DMS 273 (cell line): ENCODE measurements around the gene NTRK2.

Experiments used
- DNase-seq: peaks from one replicate; lab custom pipeline; 2025; ENCODE audit not compliant: unreplicated experiment; lab: John Stamatoyannopoulos, UW

The NTRK2 gene

DNA sequence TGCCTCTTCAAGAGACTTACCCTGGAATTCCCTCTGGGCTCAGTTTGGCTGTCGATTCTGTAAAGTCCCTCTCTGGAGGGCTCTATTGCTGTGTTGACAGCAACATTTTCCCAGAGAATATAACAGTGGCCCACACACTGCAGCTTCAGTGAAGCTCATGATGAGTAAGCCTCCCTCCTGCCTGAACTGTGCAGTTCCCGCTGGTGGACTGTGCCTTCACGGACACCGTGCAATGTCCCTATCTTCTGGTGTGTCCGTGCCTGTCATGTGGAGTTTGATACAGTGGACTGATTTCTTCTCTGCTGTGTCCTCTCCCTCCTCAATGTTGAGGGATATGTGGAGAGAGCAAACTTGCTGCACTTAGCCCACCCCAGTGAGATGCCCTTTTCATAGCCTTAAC, 109.0 kb downstream of the NTRK2 start:
- DNase-seq, result no peak

DNA sequence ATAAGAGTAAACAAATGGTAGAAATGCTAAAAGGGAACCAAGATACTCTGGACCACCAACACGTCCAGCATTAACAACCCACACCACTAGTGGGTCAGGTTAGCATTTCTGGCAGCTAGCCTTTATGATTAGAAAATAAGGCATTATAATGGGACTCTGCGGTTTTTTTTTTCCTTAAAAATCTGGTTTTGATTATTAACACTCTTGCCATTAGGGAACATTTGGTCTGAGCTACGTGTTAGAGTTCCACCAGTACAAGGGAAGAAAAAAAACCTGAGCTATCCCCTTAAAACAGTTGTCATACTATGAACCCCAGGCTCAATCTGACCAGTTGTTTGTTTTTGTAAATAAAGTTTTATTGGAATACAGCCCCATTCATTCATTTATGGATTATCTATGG, 110.4 kb downstream of the NTRK2 start:
- no peak for DNase-seq

DNA sequence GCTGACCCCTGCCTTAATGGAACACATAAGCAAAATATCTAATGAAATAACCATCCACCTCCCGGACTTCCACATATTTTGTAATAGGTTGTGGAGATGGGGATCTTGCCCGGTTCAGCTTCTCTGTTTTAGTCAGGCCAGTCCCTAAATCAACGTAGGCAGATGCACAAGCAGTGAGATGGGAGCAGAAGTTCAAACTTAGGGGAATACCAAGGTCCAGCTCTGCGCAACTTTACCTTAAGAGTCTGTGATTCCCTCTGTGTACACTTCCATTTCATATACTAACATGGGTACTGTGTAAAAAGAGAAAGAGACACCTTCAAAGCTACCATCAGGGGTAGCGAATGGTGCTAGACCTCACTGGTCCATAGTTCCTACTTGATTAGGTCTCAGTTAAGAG, 110.9 kb downstream of the NTRK2 start:
- no peak for DNase-seq

DNA sequence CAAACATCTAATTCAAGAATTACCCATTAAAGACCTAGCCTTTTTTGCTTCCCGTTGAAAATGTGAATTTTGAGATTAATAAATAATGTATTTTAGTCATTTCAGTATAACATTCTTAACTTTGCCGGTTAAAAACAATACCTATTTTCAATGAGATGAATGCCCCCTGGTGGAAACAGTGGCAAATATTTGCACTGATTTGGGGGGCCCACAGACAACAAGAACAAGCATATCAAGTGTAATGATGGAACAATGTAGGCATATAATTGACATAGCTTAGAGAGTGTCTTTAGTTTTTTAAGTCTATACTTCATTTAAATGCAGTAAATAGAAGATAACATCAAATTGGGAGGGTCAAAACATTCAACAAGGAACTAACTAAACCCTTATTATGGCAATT, 111.9 kb downstream of the NTRK2 start:
- DNase-seq, result peak; percentile 45

DNA sequence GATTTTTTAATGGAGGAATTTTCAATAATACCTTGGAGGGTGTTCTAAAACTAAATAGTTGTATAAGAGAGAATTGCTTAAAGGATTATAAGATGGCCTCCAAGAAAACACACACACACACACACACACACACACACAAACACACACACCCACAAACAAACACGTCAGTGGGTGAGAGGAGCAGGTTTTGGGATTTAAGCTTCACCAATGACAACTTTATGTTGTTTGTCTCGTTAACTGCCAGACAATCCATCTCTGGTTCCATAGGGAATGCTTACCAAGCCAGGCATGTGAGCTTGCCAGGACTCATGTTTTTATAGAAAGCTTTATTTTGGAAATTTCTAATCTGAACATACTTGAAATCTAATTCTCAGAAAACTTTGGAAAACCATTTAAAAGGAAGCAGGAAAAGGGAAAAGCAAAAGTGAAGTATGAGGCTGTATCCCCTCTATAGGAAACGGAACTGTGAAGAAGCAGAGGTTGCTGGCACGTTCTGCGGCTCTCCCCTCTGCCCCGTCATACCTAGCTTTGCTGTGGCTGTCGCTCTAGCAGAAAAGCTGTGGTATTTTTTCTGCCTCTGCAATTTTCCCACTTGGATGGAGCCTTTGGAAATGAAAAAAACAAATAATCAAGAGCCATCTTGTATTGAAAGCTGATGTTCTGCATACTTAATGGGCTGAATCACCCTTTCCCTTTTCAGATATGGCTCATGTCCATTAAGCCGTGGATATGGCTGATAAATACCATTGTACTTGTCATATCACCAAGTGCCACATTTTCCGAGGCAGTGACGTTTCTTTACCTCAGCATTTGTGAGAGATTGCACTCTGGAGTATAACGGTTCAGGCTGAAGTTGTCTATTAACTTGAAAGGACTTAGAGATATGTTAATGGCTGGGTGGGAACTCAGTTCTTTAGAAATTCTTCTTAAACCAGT, 112.7 kb downstream of the NTRK2 start:
- DNase-seq, result no peak

DNA sequence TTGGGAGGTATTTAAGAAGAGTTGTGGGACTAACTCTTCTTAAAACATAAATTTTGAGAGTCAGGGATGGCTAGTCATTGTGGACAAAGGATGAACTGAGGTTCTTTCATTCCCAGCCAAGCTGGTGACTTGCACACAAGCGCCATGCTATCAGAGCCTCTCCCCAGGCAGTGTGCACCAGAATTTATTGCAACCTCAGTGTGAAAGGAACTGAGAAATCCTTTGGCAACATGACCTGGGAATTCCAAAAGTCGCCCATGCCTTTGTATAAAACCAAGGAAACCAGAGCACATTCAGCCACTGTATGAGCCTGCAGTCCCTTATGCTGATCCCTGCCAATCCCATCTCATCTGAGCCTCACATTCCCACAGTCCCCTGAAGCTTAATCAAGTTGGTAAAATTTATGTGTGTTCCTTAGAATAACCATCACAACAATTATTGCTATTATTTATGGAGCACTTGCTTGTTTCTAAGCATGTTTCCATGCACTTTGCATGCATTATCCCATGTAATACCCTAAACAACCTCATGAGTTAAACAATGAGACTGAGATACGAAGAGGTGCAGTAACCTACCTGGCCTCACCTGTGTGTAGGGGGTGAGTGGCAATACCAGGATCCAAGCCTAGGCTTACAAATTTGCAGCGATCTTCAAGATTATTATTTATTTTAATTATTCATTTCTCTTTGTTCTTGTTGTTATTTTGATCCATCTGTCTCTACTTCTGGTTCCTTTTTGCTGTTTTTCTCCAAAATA, 116.4 kb downstream of the NTRK2 start:
- DNase-seq, result no peak

DNA sequence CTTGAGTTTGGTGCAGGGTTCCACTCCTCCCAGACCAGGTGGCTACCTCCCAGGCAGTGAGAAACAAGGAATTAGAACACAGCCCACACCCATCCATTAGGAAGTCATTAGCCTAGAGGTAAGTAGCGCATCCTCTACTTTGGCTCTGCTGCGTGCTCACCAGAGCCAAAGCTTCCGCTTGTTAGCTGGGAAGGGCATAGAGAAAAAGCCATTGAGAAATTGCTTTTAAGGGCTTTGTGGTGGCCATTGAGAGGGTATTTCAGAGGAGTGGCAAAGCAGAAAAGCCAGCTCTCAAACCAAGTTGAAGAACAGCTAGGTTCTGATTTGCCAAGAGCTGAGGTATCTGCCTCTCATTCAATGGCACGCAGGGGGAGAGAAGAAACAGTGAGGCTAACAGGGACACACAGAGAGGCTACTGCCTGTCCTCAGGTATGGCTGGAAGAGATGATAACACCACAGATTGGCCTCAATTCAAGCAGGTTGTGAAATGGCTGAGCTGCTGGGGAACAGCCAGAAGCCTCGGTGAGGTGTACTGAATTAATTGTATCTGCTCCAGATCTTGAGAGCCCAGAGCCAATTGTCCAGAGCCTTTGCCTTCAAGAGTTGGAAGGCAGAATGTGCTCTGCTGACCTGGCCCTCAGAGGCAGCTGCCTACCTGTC, 119.4 kb downstream of the NTRK2 start:
- no peak for DNase-seq

DNA sequence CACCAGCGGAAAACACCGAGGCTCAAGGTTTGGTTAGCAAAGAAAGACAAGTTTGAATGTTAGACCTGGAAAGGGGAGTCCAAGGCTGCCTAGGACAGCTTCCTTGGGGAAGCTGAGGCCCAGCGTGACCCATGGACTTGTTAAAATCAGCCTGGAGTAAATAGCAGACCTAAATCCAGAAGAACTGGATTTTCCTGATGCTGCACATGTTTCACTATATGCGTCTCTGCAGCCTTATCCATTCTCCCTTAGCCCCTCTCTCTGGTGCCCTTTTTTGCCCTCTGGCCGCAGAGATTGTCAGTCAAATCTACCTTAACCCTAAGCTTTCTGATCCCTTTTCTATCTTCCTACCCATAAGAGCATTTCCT, 119.9 kb downstream of the NTRK2 start:
- no peak for DNase-seq

DNA sequence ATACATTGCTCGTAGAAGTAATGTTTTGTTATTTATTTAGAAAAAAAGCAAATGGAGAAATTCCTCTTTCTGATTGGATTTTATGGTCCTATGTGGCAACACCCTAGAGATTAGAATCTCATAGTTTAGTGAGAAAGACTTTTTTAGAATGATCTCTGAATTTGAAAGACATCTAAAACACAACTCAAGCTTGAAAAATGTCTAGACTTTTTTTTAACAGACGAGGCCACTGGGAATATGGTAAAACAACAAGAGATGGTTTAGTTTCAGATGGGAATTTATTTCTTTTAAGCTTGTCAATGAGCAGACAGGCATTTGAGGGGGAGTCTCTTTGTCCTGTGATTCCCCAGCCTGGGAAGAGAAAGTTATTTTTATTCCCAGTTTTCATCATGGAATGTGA, 122.1 kb downstream of the NTRK2 start:
- DNase-seq, result no peak

DNA sequence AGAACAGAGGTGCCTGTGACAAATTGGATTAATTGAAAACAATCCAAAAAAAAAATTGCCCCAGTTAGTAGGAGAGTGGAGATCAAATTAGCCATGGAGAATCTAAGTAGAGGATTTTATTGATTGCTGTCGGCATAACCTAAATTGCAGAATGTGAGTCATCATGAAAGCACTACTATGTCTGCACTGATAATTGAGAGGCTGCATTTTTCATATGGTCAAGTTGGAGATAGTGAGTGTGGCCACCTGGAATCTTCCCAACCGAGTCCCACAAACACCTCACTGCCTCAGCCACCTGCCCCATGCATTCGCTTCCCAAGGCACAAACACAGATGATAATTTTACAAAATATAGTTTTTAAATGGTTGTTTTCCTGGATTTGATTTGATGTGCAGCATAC, 123.7 kb downstream of the NTRK2 start:
- DNase-seq, result no peak

DNA sequence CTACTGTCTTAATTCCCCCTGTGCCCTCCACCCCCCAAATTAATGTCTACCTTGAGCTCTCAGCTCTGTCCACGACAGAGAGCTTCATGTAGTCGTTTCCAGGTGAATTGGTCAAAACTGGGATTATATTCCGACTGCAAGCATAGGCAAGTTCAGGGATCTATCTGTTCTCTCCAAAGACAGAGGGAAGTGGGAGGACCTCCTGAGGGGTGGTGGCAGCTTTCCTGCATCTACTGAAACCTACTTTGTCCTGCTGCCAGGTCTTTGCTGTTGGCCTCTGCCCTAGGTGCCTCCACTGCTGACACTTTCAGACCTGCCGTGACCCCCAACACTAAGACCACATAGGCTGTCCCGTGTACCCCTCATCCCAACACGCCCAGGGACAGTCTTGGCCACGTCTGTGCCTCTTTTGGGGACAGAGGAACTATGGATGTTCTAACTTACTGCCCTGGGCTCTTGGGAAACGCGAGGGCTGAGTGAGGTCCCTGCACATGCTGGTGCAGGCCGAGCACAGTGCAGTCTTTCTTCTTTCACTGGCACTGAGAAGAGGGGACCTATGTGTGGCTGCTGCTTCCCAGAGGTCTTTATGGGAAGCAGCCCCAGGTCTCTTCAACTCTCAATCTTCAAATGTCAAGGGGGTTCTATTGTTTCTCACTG, 125.6 kb downstream of the NTRK2 start:
- DNase-seq, result no peak

DNA sequence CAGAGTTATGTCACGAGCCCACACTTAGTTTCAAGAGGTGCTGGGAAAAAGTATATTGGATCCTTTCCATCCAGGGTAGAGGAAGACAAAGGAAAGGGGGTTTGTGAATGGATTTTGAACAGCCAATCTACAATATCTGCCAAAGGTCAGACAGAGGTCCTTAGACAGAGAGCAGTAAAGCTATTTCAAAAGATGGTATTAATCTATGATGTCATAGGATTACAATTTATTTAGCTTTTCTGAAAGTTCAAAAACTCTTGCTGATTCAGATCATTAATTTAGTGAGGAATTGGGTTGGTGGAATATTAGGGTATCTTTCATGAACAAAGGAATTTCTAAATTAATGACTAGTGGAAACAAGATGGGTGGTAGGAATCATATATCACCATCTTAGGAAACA, 126.9 kb downstream of the NTRK2 start:
- DNase-seq, result no peak

DNA sequence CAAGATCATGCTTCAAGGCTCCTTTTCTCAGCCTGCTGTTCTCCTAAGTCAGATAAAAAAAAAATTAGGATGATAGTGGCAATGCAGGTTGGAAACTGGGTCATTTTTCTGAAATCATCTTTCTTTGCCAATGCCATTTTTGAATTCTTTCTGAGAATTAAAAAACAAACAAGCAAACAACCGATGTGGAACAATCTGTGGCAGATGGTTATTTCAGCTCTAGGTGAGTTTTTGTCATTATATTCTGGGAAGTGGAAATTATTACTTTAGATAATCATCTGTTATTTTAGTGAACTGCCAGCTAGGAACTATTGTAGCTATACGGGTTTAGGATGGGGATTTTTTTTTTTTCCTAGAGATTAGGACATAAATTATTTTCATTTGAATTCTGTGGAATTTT, 129.7 kb downstream of the NTRK2 start:
- no peak for DNase-seq

DNA sequence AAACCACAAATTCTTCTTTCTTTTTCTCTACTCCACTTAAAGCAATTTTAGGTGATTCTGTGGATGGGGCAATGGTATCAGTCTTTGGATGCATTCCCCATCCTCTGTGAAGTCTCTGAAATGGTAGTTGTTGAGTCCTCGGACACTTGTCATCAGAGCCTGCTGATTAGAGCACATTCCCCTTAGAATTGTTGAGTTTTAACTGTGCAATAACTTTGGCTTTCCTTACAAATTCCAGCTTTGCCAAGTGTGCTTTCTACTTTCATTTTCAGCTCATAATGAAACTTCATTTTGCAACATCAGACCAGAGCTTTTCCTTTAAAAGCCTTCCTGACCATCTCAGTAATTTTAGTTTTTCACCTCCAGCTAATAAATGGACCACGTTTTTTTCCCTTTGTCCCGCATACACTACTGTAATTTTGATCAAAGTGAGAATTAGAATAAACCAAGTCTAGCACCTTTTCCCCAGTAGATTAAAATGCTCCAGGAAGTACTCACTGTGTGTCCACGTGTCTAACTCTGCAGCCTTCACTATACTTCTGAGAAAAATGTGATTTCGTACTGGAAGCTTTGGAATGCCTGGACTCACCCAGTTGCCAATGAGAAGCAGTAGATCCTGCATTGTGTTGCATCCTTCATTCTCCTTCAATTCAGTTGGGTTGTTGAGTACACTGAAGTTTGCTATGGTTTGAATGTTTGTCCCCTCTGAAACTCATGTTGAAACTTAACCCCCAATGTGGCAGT, 135.6 kb downstream of the NTRK2 start:
- no peak for DNase-seq

DNA sequence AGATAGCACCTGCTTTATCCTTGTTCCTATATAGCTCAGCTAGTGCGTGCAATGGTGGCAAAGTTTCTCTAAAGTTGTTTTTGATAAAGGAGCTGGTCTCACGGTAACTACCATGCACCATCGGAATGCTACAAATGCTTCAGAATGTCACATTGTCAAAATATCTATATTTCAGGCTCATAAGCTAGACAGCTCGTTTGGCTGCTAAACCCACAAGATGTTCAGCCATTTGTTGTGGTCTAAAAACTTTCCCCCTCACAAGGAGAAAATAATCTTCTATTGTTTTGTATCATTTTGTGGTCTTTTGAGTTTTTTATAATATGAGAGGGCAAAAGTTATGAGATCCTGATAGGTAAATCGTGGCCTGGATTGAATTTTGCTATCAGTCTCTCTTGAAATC, 137.9 kb downstream of the NTRK2 start:
- no peak for DNase-seq

DNA sequence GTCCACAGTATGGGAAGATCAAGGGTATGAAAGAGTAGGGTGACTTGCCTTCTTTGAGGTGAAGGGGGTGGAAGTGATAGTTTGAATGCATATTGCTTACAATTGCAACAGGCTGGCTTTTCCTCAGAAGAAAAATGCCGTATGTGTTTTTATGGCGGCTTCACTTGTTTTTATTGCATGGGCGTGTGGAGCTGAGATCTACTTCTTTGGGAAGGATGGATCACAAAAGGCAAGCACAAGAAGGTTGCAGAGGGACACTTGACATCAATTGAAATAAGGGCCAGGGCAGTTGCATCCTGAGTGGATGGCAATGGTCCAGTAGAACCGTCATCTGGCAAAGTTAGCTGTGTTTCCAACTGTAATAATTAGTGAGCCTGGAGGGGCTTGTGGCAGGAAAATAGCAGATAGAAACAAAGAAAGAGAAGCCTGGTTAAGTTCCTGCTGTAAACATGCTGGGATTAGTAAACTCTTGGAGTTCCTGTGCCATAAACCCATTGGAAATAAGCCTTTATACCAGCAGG, 138.4 kb downstream of the NTRK2 start:
- no peak for DNase-seq

DNA sequence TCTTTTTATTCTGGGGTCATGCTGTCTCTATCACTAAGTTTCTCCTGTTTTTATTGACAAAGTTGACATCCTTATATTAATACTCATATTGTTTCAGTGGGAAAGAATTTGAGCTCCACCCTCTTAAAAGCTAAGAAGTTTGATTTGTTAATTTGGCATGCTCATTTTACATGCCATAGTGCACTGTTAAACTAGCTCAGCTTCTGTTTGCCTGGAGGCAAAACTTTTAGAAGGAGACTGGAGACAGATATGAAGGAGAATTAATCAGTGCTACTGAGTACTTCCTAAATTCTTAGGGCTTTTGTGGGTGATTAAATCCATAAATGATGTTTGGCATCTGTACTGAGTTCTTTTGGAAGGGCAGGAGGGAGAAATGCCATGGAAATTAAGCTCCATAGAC, 138.9 kb downstream of the NTRK2 start:
- no peak for DNase-seq

DNA sequence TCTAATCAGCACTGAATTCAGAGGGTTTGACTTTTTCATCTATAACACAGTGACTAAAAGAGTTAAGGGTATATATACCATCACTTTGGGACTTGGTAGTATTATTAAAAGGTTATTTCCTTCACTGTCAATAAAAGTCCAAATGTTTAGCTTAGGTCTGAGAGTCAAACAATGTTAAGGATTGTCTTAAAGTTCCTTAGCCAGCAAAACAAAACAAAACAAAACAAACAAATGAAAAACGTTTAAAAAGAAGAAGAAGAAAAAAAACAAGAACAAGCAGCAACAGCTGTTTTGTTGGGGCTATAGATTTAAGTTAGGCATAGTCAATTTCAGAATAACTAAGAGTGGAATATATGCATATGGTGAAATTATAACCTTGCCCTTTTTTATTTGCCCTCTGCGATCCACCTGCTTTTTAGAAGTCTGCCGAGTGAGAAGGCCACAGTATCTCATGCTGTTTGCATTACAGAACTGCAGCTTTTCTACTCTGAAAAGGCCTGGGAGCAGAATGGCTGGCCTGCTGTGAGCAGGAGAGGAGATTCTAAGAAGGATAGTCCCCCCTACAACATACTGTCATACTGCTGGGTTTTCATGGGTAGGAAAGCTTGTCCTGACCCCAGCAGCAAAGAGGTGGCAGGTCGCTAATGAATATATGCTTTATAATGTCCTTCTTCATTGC, 141.7 kb downstream of the NTRK2 start:
- no peak for DNase-seq

DNA sequence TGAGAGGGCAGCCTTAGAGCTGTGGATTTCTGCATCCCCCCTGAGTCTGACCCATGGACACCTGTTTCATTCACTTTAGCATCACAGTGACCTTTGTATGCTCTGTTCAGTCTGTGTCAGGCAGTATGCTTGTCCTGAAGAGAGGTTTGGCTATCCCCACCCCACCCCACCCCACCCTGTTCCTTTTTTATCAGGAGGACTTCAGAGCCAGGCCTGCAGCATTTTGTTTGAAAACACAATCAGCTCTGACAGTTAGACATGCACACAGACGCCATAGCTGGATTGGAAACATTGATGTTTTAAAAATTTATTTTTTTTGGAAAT, 142.2 kb downstream of the NTRK2 start:
- DNase-seq, result no peak

DNA sequence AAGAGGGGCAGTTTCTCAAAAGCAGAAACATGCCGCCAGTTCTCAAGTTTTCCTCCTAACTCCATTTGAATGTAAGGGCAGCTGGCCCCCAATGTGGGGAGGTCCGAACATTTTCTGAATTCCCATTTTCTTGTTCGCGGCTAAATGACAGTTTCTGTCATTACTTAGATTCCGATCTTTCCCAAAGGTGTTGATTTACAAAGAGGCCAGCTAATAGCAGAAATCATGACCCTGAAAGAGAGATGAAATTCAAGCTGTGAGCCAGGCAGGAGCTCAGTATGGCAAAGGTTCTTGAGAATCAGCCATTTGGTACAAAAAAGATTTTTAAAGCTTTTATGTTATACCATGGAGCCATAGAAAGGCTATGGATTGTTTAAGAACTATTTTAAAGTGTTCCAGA, 142.8 kb downstream of the NTRK2 start:
- DNase-seq, result no peak
